Spleen (tissue), 11 donors: ENCODE measurements around the gene ZNF580. TPM values are rescaled to one million over a fixed set of nuclear protein-coding genes. Genes with fewer than 3 reads are reported as not detected.

Experiments used
- DNase-seq: peaks from one replicate; pipeline ENCODE4 v3.0.0-alpha.2; 2020
- H3K27ac ChIP-seq, 8 donors: fragments of 200-600 bp; sonication (generic) in 7 of 8; 1 replicate in 4 of 8; 2 replicates in 4 of 8; pipeline versions ENCODE4 v1.5.0 to v1.8.0; 2016 to 2021; ENCODE audit warnings: inconsistent platforms in 4 of 8, mild to moderate bottlenecking in 4 of 8, moderate library complexity in 1 of 8
- H3K27me3 ChIP-seq, 7 donors: fragments of 200-600 bp; sonication (generic) in 6 of 7; replicated peaks in 1 of 7; 1 replicate in 4 of 7; 2 replicates in 3 of 7; pipeline versions ENCODE4 v1.5.0 to v1.8.0; 2016 to 2021; ENCODE audit warnings: inconsistent platforms in 3 of 7, mild to moderate bottlenecking in 1 of 7
- H3K36me3 ChIP-seq, 6 donors: fragments of 200-600 bp; sonication (generic) in 5 of 6; 1 replicate in 4 of 6; 2 replicates in 2 of 6; pipeline versions ENCODE4 v1.5.0 to v1.8.0; 2016 to 2021; ENCODE audit warnings: inconsistent platforms in 2 of 6
- H3K4me1 ChIP-seq, 6 donors: fragments of 200-600 bp; sonication (generic) in 5 of 6; 1 replicate in 3 of 6; 2 replicates in 3 of 6; pipeline versions ENCODE4 v1.5.0 to v1.8.0; 2016 to 2021; ENCODE audit warnings: inconsistent platforms in 3 of 6
- H3K4me3 ChIP-seq, 8 donors: fragments of 200-600 bp; sonication (generic) in 7 of 8; 1 replicate in 4 of 8; 2 replicates in 4 of 8; pipeline versions ENCODE4 v1.5.0 to v1.8.0; 2016 to 2021; ENCODE audit warnings: inconsistent platforms in 4 of 8, mild to moderate bottlenecking in 4 of 8, moderate library complexity in 2 of 8
- H3K9me3 ChIP-seq, 8 donors: fragments of 200-600 bp; sonication (generic) in 7 of 8; 1 replicate in 4 of 8; 2 replicates in 4 of 8; pipeline versions ENCODE4 v1.5.0 to v1.8.0; 2016 to 2021; ENCODE audit warnings: inconsistent platforms in 4 of 8
- POLR2A ChIP-seq, 3 donors: fragments of 450-650 bp; IDR thresholded peaks; one replicate each; pipeline ENCODE4 v1.5.1; 2017; ENCODE audit warnings: antibody characterized with exemption in 3 of 3, mild to moderate bottlenecking in 1 of 3
- POLR2AphosphoS5 ChIP-seq, 3 donors: sonication (generic); formaldehyde crosslinking; IDR thresholded peaks; one replicate each; pipeline ENCODE4 v1.5.1; 2017; ENCODE audit warnings: antibody characterized with exemption in 3 of 3
- WGBS, 5 donors: extraction: QIAGEN DNeasy Blood & Tissue Kit in 3 of 5; methylation state at CpG; one replicate each; pipeline versions ENCODE4 v1.1.5 to v1.1.7; 2013 to 2018; 5-methylcytosine and 5-hydroxymethylcytosine counted together
- intact Hi-C: fragments of 100-400 bp; cut with DNase I; formaldehyde crosslinking; loops from one replicate; pipeline ENCODE4 v1.15.0; 2023; ENCODE audit warnings: low total_unique reads
- polyA plus RNA-seq, 3 donors: library from polyadenylated mRNA; stranded (reverse); fragments of 200-250 nt; gene quantifications; one replicate each; pipeline ENCODE4 v1.2.1, GENCODE V29; 2013
- total RNA-seq, 7 donors: library from RNA; depleted of rRNA in 3 of 7; stranded (reverse); fragments of >200 nt in 3 of 7; fragmentation: NEBNext Ultra II Directional in 4 of 7; extraction: Animal tissue kit (Norgen Biotek cat#: 25700) in 4 of 7; gene quantifications; one replicate each; pipeline versions ENCODE4 v1.1.0 to v1.2.1, GENCODE V29; 2016 to 2021
- TF ChIP-seq, protein P1 (sequence below), 11 experiments: fragments of 200-600 bp in 7 of 11; fragments of 450-650 bp in 4 of 11; sonication (generic) in 4 of 11; IDR thresholded peaks in 8 of 11; conservative IDR thresholded peaks in 3 of 11; 1 replicate in 7 of 11; 2 replicates in 4 of 11; pipeline versions ENCODE4 v1.4.0 to v1.8.0; 2016 to 2021; ENCODE audit warnings: antibody characterized with exemption in 11 of 11, inconsistent platforms in 4 of 11, mild to moderate bottlenecking in 1 of 11
- donor health status: healthy with polysubstance abuse.
- donor health status: DM: no; HTN: no; CAD: no; lungs with moderate emphysema.
- donor health status: DM: no; HTN: no; CAD: no.
- donor health status: Bipolar disorder and iron deficiency.
- donor health status: healthy.
- donor health status: DM: no; HTN: no; CAD: no.
- donor health status: DM: yes; HTN: yes; CAD: no.

ZNF580 gene
- total and polyA plus RNA-seq, 10 donors = 18.9 to 58.7 (median 32.5) TPM

DNA sequence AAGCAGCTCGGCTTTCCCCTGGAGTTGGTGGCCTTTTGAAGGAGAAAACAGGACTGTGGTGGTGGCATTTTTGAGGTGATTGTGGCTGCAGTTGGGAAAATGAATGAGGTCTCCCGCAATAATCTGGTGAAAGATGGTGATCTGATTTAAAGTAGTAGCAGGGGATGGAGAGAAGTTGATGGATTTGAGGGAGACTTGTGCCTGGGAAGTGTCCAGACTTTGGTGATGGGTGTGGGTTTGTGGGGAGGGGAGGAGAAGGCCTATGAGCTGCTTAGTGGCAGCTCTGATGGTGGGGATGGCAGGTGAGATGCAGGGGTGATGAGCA is 30.2 kb downstream of the ZNF580 start:
- no peak overlapping the region for H3K4me3 ChIP-seq
- intact Hi-C loops = no loop called here
- H3K27me3 ChIP-seq = no peaks in the 10 kb centered on the region
- H3K4me1 ChIP-seq = peaks cover 16 to 96% (median 60%) of the 10 kb centered on the region in 6 donors
- no peak for DNase-seq
- H3K9me3 ChIP-seq = no peaks in the 10 kb centered on the region
- 69 to 87% (median 69%) methylated on average over 2 of the region's 2 CpGs for WGBS, 5 donors
- H3K27ac ChIP-seq = peak overlapping the region in 2 of 8 donors; percentile 2 to 38
- TF ChIP-seq POLR2A (IDR thresholded peaks at IDR 0.05) = no peak
- TF ChIP-seq POLR2AphosphoS5 (IDR thresholded peaks at IDR 0.05) = no peak
- TF ChIP-seq, protein P1, sequence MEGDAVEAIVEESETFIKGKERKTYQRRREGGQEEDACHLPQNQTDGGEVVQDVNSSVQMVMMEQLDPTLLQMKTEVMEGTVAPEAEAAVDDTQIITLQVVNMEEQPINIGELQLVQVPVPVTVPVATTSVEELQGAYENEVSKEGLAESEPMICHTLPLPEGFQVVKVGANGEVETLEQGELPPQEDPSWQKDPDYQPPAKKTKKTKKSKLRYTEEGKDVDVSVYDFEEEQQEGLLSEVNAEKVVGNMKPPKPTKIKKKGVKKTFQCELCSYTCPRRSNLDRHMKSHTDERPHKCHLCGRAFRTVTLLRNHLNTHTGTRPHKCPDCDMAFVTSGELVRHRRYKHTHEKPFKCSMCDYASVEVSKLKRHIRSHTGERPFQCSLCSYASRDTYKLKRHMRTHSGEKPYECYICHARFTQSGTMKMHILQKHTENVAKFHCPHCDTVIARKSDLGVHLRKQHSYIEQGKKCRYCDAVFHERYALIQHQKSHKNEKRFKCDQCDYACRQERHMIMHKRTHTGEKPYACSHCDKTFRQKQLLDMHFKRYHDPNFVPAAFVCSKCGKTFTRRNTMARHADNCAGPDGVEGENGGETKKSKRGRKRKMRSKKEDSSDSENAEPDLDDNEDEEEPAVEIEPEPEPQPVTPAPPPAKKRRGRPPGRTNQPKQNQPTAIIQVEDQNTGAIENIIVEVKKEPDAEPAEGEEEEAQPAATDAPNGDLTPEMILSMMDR (IDR thresholded peaks at IDR 0.05 in 8 of 11, conservative IDR thresholded peaks at IDR 0.05 in 3 of 11) = no peak
- peaks cover 6 to 85% (median 70%) of the 10 kb centered on the region in 6 donors for H3K36me3 ChIP-seq

DNA sequence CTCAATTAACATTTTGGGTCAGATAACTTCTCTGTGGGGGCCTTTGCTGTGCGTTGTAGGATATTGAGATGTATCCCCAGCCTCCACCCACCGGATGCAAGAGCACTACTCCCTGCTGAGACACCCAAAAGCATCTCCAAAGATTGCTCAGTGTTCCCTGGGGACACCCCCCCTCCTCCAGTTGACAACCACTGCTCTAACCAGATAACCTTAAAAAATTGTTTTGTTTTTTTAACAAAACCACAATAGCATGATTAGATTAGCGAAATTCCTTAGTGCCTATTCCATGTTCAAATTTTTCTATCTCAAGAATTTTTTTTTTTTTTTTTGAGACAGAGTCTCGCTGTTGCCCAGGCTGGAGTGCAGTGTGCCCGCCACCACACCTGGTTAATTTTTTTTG is 31.6 kb downstream of the ZNF580 start:
- H3K27ac ChIP-seq = no peak overlapping the region
- no peaks in the 10 kb centered on the region for H3K27me3 ChIP-seq
- TF ChIP-seq, protein P1 (IDR thresholded peaks at IDR 0.05 in 8 of 11, conservative IDR thresholded peaks at IDR 0.05 in 3 of 11) = no peak
- no peak for TF ChIP-seq POLR2A (IDR thresholded peaks at IDR 0.05)
- TF ChIP-seq POLR2AphosphoS5 (IDR thresholded peaks at IDR 0.05) = no peak
- H3K36me3 ChIP-seq = peaks cover 0 to 79% (median 59%) of the 10 kb centered on the region in 6 donors
- 82 to 94% (median 89%) methylated on average over 5 of the region's 5 CpGs for WGBS, 5 donors
- no peak for DNase-seq
- no peaks in the 10 kb centered on the region for H3K9me3 ChIP-seq
- intact Hi-C loops = no loop called here
- H3K4me3 ChIP-seq = no peak overlapping the region
- H3K4me1 ChIP-seq = peaks cover 30 to 96% (median 66%) of the 10 kb centered on the region in 6 donors

DNA sequence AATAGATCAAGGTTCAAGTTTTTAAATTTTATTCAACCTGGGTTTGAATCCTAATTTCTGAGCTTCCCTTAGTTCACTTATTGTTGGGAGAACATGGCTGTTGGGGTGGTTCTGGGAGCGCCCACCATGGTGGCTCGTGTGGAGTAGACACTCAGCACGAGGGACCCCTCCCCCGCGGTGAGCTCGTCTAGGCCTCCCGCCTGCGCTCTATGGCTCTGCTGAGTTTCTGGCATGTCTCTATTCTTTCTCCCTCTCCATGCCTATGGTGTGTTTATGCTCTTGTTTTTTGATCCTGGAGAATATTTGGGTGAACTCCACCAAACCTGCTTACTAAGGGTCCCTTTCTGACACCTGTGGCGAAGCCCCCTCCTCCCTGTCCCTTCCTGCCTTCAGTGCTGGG is 32.7 kb downstream of the ZNF580 start:
- TF ChIP-seq POLR2A (IDR thresholded peaks at IDR 0.05) (no peak), POLR2AphosphoS5 (IDR thresholded peaks at IDR 0.05) (peak in 1 of 3 donors; percentile 24)
- TF ChIP-seq, protein P1 (IDR thresholded peaks at IDR 0.05 in 8 of 11, conservative IDR thresholded peaks at IDR 0.05 in 3 of 11) = no peak
- Histone ChIP-seq H3K27me3 (no peaks in the 10 kb centered on the region), H3K4me1 (peaks cover 41 to 96% (median 69%) of the 10 kb centered on the region in 6 donors), H3K36me3 (peaks cover 0 to 79% (median 53%) of the 10 kb centered on the region in 6 donors), H3K9me3 (no peaks in the 10 kb centered on the region), H3K4me3 (no peak overlapping the region), H3K27ac (peak overlapping the region in 2 of 8 donors; percentile 98 to 99)
- intact Hi-C loops = no loop called here
- no peak for DNase-seq
- WGBS, 5 donors = 78 to 84% (median 80%) methylated on average over 9 of the region's 9 CpGs

DNA sequence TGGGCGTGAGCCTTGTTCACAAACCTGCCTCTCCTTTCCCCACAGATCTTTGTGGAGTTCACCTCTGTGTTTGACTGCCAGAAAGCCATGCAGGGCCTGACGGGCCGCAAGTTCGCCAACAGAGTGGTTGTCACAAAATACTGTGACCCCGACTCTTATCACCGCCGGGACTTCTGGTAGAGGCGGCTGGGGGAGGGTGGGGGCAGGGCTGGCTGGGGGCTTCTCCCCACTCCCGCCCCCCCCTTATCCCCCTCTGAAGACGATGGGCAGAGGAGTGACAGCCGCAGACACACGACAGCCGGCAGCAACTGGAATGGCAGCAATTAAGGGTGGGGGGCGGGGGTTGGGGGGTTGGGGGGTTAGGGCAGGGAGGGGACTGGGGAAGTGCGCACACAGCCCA is 33.1 kb downstream of the ZNF580 start:
- TF ChIP-seq POLR2A (IDR thresholded peaks at IDR 0.05) (no peak), POLR2AphosphoS5 (IDR thresholded peaks at IDR 0.05) (no peak)
- TF ChIP-seq, protein P1 (IDR thresholded peaks at IDR 0.05 in 8 of 11, conservative IDR thresholded peaks at IDR 0.05 in 3 of 11) = no peak
- WGBS, 5 donors = 72 to 93% (median 85%) methylated on average over 10 to 15 of the region's 15 CpGs
- H3K27me3 ChIP-seq = no peaks in the 10 kb centered on the region
- no peaks in the 10 kb centered on the region for H3K9me3 ChIP-seq
- no peak for DNase-seq
- H3K4me1 ChIP-seq = peaks cover 45 to 96% (median 71%) of the 10 kb centered on the region in 6 donors
- H3K4me3 ChIP-seq = peak overlapping the region in 1 of 8 donors; percentile 94
- peak overlapping the region in 3 of 8 donors; percentile 96 to 99 (median 98) for H3K27ac ChIP-seq
- peaks cover 0 to 79% (median 53%) of the 10 kb centered on the region in 6 donors for H3K36me3 ChIP-seq
- intact Hi-C loops = no loop called here
